Measurements from ENCODE around the gene PKP1. TPM values are rescaled to one million over a fixed set of nuclear protein-coding genes. Genes with fewer than 3 reads are reported as not detected.

PKP1 gene
- polyA plus RNA-seq, 3 donors, result not detected

DNA sequence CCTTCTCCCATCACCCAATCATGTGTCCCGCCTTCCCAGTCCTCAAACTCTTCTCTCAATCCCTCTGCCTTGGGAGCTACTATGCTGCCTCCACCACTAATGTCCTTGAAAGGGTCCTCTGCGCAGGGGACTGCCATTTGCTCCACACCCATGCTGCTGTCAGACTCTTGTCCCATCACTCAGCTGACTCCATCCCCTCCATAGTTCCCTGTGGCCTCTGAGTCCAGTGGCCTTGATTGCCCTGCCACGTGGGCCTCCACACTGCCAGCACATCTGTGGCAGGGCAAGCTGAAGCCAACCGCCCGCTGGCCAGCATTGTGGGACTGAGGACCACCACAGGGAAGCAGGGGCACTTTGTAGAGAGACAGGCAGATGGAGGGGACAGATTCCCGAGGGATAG, 95.5 kb downstream of the PKP1 start:
- Histone ChIP-seq H3K4me2 (replicated peaks; ENCODE audit: extremely low read depth, low read length, poor library complexity, severe bottlenecking) (no peak overlapping the region), H3K4me1 (ENCODE audit: control insufficient read depth in 1 of 2, insufficient read depth in 2 of 2, low read length in 2 of 2) (no peaks in the 10 kb centered on the region), H3K9me3 (replicated peaks in 1 of 2; ENCODE audit: control insufficient read depth in 1 of 2, insufficient read depth in 1 of 2, low read length in 2 of 2) (no peaks in the 10 kb centered on the region), H3K9ac (ENCODE audit: insufficient read depth, low read length, poor library complexity, severe bottlenecking) (no peak overlapping the region), H3K27me3 (ENCODE audit: control insufficient read depth in 2 of 2, insufficient read depth in 2 of 2, low read length in 2 of 2) (peaks cover 0 to 5% of the 10 kb centered on the region in 2 donors), H3K36me3 (replicated peaks in 1 of 2; ENCODE audit: control insufficient read depth in 1 of 2, insufficient read depth in 2 of 2, low read length in 2 of 2) (no peaks in the 10 kb centered on the region), H4K20me1 (ENCODE audit: insufficient read depth, low read length) (no peaks in the 10 kb centered on the region), H2AFZ (ENCODE audit: insufficient read depth, low read depth, low read length, poor library complexity, severe bottlenecking) (no peak overlapping the region), H3K79me2 (ENCODE audit: insufficient read depth, low read length) (no peaks in the 10 kb centered on the region), H3K27ac (ENCODE audit: low read depth in 1 of 2, low read length in 2 of 2) (no peak overlapping the region), H3K4me3 (replicated peaks in 1 of 3; ENCODE audit: low read depth in 2 of 3, low read length in 3 of 3) (no peak overlapping the region)
- H3K27me3 Mint-ChIP-seq (ENCODE audit: low read depth in 3 of 3), result peaks cover 4 to 13% (median 11%) of the 10 kb centered on the region in 3 donors
- H3K9me3 Mint-ChIP-seq, result no peaks in the 10 kb centered on the region
- no peaks in the 10 kb centered on the region for H3K4me1 Mint-ChIP-seq
- no peak overlapping the region for H3K27ac Mint-ChIP-seq
- WGBS (ENCODE audit: insufficient coverage), result 84% methylated on average over 5 of the region's 6 CpGs
- no peaks in the 10 kb centered on the region for H3K36me3 Mint-ChIP-seq
- TF ChIP-seq, protein P1, sequence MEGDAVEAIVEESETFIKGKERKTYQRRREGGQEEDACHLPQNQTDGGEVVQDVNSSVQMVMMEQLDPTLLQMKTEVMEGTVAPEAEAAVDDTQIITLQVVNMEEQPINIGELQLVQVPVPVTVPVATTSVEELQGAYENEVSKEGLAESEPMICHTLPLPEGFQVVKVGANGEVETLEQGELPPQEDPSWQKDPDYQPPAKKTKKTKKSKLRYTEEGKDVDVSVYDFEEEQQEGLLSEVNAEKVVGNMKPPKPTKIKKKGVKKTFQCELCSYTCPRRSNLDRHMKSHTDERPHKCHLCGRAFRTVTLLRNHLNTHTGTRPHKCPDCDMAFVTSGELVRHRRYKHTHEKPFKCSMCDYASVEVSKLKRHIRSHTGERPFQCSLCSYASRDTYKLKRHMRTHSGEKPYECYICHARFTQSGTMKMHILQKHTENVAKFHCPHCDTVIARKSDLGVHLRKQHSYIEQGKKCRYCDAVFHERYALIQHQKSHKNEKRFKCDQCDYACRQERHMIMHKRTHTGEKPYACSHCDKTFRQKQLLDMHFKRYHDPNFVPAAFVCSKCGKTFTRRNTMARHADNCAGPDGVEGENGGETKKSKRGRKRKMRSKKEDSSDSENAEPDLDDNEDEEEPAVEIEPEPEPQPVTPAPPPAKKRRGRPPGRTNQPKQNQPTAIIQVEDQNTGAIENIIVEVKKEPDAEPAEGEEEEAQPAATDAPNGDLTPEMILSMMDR (IDR thresholded peaks at IDR 0.05), result no peak
- no peak for DNase-seq
- intact Hi-C loops (cut with micrococcal nuclease), result no loop called here
- H3K4me3 Mint-ChIP-seq, result no peak overlapping the region

DNA sequence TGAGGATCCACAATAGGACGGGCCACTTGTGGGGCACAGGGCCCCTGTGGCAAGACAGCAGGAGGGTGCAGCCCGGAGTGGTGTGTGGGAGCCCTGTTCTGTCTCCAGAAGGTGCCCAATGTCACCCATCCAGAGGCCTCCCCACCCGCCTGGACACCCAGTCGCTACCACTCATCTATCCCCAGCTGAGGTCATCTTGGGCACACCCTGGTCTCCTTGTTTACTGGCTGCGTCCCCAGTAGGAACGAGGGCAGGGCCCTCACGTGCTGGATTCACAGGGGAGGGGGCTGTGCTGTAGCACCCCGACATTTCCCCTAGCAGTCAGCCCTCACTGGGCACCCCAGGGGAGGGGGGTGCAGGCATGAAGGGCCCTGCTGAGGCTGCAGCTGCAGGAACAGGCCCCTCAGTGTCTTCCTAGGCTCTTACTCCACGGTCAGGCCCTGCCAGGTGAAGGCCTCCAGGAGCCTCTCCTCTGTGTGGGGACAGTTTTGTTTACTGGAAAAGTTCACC, 96.5 kb downstream of the PKP1 start:
- Histone ChIP-seq H4K20me1 (ENCODE audit: insufficient read depth, low read length) (no peaks in the 10 kb centered on the region), H3K36me3 (replicated peaks in 1 of 2; ENCODE audit: control insufficient read depth in 1 of 2, insufficient read depth in 2 of 2, low read length in 2 of 2) (no peaks in the 10 kb centered on the region), H3K27ac (ENCODE audit: low read depth in 1 of 2, low read length in 2 of 2) (no peak overlapping the region), H3K9me3 (replicated peaks in 1 of 2; ENCODE audit: control insufficient read depth in 1 of 2, insufficient read depth in 1 of 2, low read length in 2 of 2) (no peaks in the 10 kb centered on the region), H3K27me3 (ENCODE audit: control insufficient read depth in 2 of 2, insufficient read depth in 2 of 2, low read length in 2 of 2) (peaks cover 0 to 5% of the 10 kb centered on the region in 2 donors), H3K4me2 (replicated peaks; ENCODE audit: extremely low read depth, low read length, poor library complexity, severe bottlenecking) (no peak overlapping the region), H3K79me2 (ENCODE audit: insufficient read depth, low read length) (no peaks in the 10 kb centered on the region), H3K4me3 (replicated peaks in 1 of 3; ENCODE audit: low read depth in 2 of 3, low read length in 3 of 3) (no peak overlapping the region), H2AFZ (ENCODE audit: insufficient read depth, low read depth, low read length, poor library complexity, severe bottlenecking) (no peak overlapping the region), H3K4me1 (ENCODE audit: control insufficient read depth in 1 of 2, insufficient read depth in 2 of 2, low read length in 2 of 2) (no peaks in the 10 kb centered on the region), H3K9ac (ENCODE audit: insufficient read depth, low read length, poor library complexity, severe bottlenecking) (no peak overlapping the region)
- TF ChIP-seq, protein P1 (IDR thresholded peaks at IDR 0.05), result no peak
- H3K9me3 Mint-ChIP-seq, result no peaks in the 10 kb centered on the region
- 96% methylated on average over 6 of the region's 9 CpGs for WGBS (ENCODE audit: insufficient coverage)
- H3K36me3 Mint-ChIP-seq, result no peaks in the 10 kb centered on the region
- no peaks in the 10 kb centered on the region for H3K4me1 Mint-ChIP-seq
- no peak overlapping the region for H3K27ac Mint-ChIP-seq
- H3K27me3 Mint-ChIP-seq (ENCODE audit: low read depth in 3 of 3), result peaks cover 4 to 15% (median 8%) of the 10 kb centered on the region in 3 donors
- intact Hi-C loops (cut with micrococcal nuclease), result no loop called here
- no peak for DNase-seq
- no peak overlapping the region for H3K4me3 Mint-ChIP-seq

Data from CD14-positive monocyte (primary cell).